IMR-90 (cell line): ENCODE data around the gene HUS1B. TPM values are rescaled to one million over a fixed set of nuclear protein-coding genes. Genes with fewer than 3 reads are reported as not detected.

Experiments
- ATAC-seq: fragments of 200-7000 bp; cut with Tn5 transposase; 2 replicates; pipeline ENCODE4 v1.9.1; 2020; ENCODE audit warnings: low read depth, mild to moderate bottlenecking, moderate library complexity
- BruUV-seq: library from RNA; stranded (reverse); fragments of 400-500 nt; replicated peaks from 2 replicates; lab custom pipeline; 2021; lab: Mats Ljungman, UMichigan
- CTCF ChIA-PET: fragments of 300-600 bp; formaldehyde crosslinking; extraction: SDS; loops from one replicate; lab custom pipeline; 2021; ENCODE audit warnings: antibody characterized with exemption; lab: Yijun Ruan, JAX
- POLR2A ChIA-PET: fragments of 300-600 bp; sonication (Branson Sonifier 250); formaldehyde crosslinking; loops from one replicate; lab custom pipeline; 2022; ENCODE audit warnings: antibody characterized with exemption; ENCODE audit not compliant: unreplicated experiment; lab: Charles Lee
- DNase-seq: peaks from one replicate; pipeline ENCODE4 v3.0.0; 2013
- H2AFZ ChIP-seq: replicated peaks from 2 replicates; pipeline ENCODE3; 2013; ENCODE audit warnings: low read length, mild to moderate bottlenecking; ENCODE audit not compliant: poor library complexity
- H2AK5ac ChIP-seq: 2 replicates; pipeline ENCODE4 v1.6.1; 2013; ENCODE audit warnings: low read depth, low read length, inconsistent platforms
- H2AK9ac ChIP-seq: replicated peaks from 2 replicates; pipeline ENCODE3; 2013; ENCODE audit warnings: mild to moderate bottlenecking, low read depth, low read length, moderate library complexity; ENCODE audit not compliant: poor library complexity
- H2BK120ac ChIP-seq: 2 replicates; pipeline ENCODE4 v1.6.1; 2013; ENCODE audit warnings: low read depth, low read length, inconsistent platforms
- H2BK15ac ChIP-seq: 3 replicates; pipeline ENCODE4 v1.6.1; 2013; ENCODE audit warnings: low read depth, low read length, inconsistent platforms
- H2BK20ac ChIP-seq: 2 replicates; pipeline ENCODE4 v1.6.1; 2013; ENCODE audit warnings: low read depth, mild to moderate bottlenecking, inconsistent platforms, low read length, moderate library complexity
- H2BK5ac ChIP-seq: 2 replicates; pipeline ENCODE4 v1.6.1; 2013; ENCODE audit warnings: mild to moderate bottlenecking, low read depth, low read length, inconsistent platforms; ENCODE audit not compliant: poor library complexity, severe bottlenecking
- H3K14ac ChIP-seq: replicated peaks from 2 replicates; pipeline ENCODE4 v1.6.1; 2013; ENCODE audit warnings: low read depth, low read length, inconsistent platforms
- H3K18ac ChIP-seq: 2 replicates; pipeline ENCODE4 v1.6.1; 2013; ENCODE audit warnings: low read depth, low read length, control low read depth
- H3K23ac ChIP-seq: 2 replicates; pipeline ENCODE4 v1.6.1; 2013; ENCODE audit warnings: low read depth, low read length, inconsistent platforms
- H3K27ac ChIP-seq: 2 replicates; pipeline ENCODE4 v1.5.1; 2013; ENCODE audit warnings: mild to moderate bottlenecking, control low read depth, low read length; ENCODE audit not compliant: insufficient read depth
- H3K27me3 ChIP-seq: 2 replicates; pipeline ENCODE4 v1.6.1; 2013; ENCODE audit warnings: low read length; ENCODE audit not compliant: control insufficient read depth, insufficient read depth
- H3K36me3 ChIP-seq: 2 replicates; pipeline ENCODE4 v1.6.1; 2013; ENCODE audit warnings: low read length, mixed read lengths; ENCODE audit not compliant: control insufficient read depth, insufficient read depth
- H3K4ac ChIP-seq: 2 replicates; pipeline ENCODE4 v1.6.1; 2013; ENCODE audit warnings: low read depth, low read length, inconsistent platforms
- H3K4me1 ChIP-seq: 2 replicates; pipeline ENCODE4 v1.6.1; 2013; ENCODE audit warnings: low read length, mixed read lengths; ENCODE audit not compliant: control insufficient read depth, insufficient read depth
- H3K4me2 ChIP-seq: 2 replicates; pipeline ENCODE4 v1.6.1; 2013; ENCODE audit warnings: low read depth, mild to moderate bottlenecking, control low read depth, low read length, moderate library complexity
- H3K4me3 ChIP-seq: 2 replicates; pipeline ENCODE4 v1.5.1; 2013; ENCODE audit warnings: low read depth, mild to moderate bottlenecking, control low read depth, low read length, moderate library complexity; ENCODE audit not compliant: insufficient read depth
- H3K56ac ChIP-seq: 2 replicates; pipeline ENCODE4 v1.6.1; 2013; ENCODE audit warnings: low read length, inconsistent platforms; ENCODE audit not compliant: insufficient read depth; ENCODE audit errors: extremely low read depth
- H3K79me1 ChIP-seq, 2 experiments: 2 replicates each; pipeline ENCODE4 v1.6.1; 2013; ENCODE audit warnings: low read length in 2 of 2, inconsistent platforms in 1 of 2, low read depth in 1 of 2
- H3K9ac ChIP-seq: 2 replicates; pipeline ENCODE4 v1.6.1; 2013; ENCODE audit warnings: low read depth, low read length, control low read depth
- H3K9me1 ChIP-seq: 2 replicates; pipeline ENCODE4 v1.6.1; 2013; ENCODE audit warnings: low read length, inconsistent platforms; ENCODE audit not compliant: insufficient read depth
- H3K9me3 ChIP-seq: 2 replicates; pipeline ENCODE4 v1.6.1; 2013; ENCODE audit warnings: low read length; ENCODE audit not compliant: control insufficient read depth, insufficient read depth
- H4K20me1 ChIP-seq: 2 replicates; pipeline ENCODE4 v1.6.1; 2013; ENCODE audit warnings: low read length, inconsistent platforms; ENCODE audit not compliant: insufficient read depth
- H4K5ac ChIP-seq: 2 replicates; pipeline ENCODE4 v1.6.1; 2013; ENCODE audit warnings: mild to moderate bottlenecking, low read depth, low read length, control low read depth
- H4K8ac ChIP-seq, 2 experiments: 2 replicates each; pipeline ENCODE4 v1.6.1; 2013; ENCODE audit warnings: low read depth in 2 of 2, low read length in 2 of 2, control low read depth in 1 of 2, inconsistent platforms in 1 of 2
- H4K91ac ChIP-seq: 2 replicates; pipeline ENCODE4 v1.6.1; 2013; ENCODE audit warnings: low read depth, low read length, inconsistent platforms; ENCODE audit not compliant: insufficient read depth
- BHLHE40 ChIP-seq: fragments of 150-350 bp; IDR thresholded peaks from 2 replicates; pipeline ENCODE4 v1.6.1; 2016; ENCODE audit warnings: mild to moderate bottlenecking, low read depth, low read length
- CHD1 ChIP-seq: IDR thresholded peaks from 2 replicates; pipeline ENCODE4 v1.6.1; 2012; ENCODE audit warnings: low read depth, low read length, improper control_type of control experiment
- MAFK ChIP-seq: IDR thresholded peaks from 2 replicates; pipeline ENCODE4 v1.6.1; 2012; ENCODE audit warnings: low read depth, low read length, improper control_type of control experiment
- MAZ ChIP-seq: IDR thresholded peaks from 2 replicates; pipeline ENCODE4 v1.6.1; 2012; ENCODE audit warnings: low read depth, mild to moderate bottlenecking, low read length, improper control_type of control experiment, moderate library complexity, borderline replicate concordance
- POLR2A ChIP-seq: IDR thresholded peaks from 2 replicates; pipeline ENCODE4 v1.6.1; 2012; ENCODE audit warnings: mild to moderate bottlenecking, low read depth, low read length
- RCOR1 ChIP-seq: IDR thresholded peaks from 2 replicates; pipeline ENCODE4 v1.6.1; 2012; ENCODE audit warnings: mild to moderate bottlenecking, low read length, improper control_type of control experiment; ENCODE audit not compliant: insufficient replicate concordance
- WGBS, 2 experiments: methylation state at CpG; one replicate each; pipeline versions ENCODE4 v1.1.5 to v1.1.7; 2013; ENCODE audit warnings: missing lambda C conversion rate in 2 of 2; ENCODE audit not compliant: insufficient read length in 1 of 2; ENCODE audit errors: extremely low coverage in 2 of 2; 5-methylcytosine and 5-hydroxymethylcytosine counted together
- dilution Hi-C: fragments of 300-500 bp; cut with HindIII; formaldehyde crosslinking; loops from one replicate; pipeline ENCODE4 v1.14.3; 2018; ENCODE audit warnings: low sequenced_read_pairs; ENCODE audit not compliant: unreplicated experiment
- in situ Hi-C: fragments of 300-500 bp; cut with MboI; formaldehyde crosslinking; loops from 3 replicates; pipeline ENCODE4 v1.14.3; 2019; ENCODE audit warnings: low sequenced_read_pairs, inconsistent platforms, mixed read lengths
- intact Hi-C: fragments of 100-400 bp; cut with micrococcal nuclease; formaldehyde crosslinking; loops from 2 replicates; pipeline ENCODE4 v1.10.0; 2022
- polyA plus RNA-seq, 3 experiments: library from polyadenylated mRNA; depleted of rRNA; stranded (reverse); fragments of >200 nt; gene quantifications; 2 replicates each; pipeline ENCODE4 v1.2.3, GENCODE V29; 2012; ENCODE audit warnings: low replicate concordance in 1 of 3
- total RNA-seq: library from RNA; depleted of rRNA; stranded (reverse); fragments of >200 nt; gene quantifications from 2 replicates; pipeline ENCODE4 v1.2.3, GENCODE V29; 2012

Gene HUS1B
- total and polyA plus RNA-seq, 2 of the 4 experiments (the other 2 are of a cell fraction) = 0.36 to 0.39 TPM

DNA sequence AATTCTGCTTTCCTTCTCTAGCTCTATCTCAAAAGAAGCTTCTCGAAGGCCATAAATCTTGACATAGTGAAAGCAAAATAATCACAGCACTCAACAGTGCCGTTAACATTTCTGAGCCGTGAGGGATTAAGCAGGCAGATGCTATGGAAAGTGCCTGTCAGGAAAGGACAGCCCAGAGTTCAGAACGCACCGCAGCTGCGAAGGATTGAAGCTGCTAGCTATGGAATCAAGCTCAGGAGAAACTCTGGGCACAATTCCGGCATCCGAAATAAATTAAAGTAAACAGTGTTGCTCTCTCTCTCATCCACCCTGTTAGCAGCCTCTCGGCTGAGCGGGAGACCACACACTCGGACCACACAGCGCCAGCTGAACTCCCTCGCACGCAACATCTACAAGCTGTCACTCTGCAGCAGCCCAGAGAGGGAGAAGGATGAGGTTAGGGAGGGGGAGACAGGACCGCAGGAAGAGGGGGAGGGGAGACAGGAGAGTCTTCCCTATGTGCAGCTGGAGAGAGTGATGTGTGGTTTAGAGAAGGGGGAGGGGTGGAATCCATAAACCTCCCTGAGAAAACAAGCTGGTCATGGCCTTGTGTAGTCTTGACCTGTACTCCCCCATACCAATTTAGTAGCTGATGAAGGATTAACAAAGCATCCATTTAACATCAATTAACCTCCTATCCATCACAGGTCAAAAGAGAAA lies 27.0 kb upstream of the HUS1B start:
- Histone ChIP-seq H3K4me2 (peak overlapping the region; percentile 51), H4K5ac (no peak overlapping the region), H3K27ac (peak overlapping the region; percentile 3; the same call in 1 of the 2 replicates), H2AK9ac (peak overlapping the region; percentile 29), H3K9me3 (no peaks in the 10 kb centered on the region), H3K9me1 (peaks cover 13% of the 10 kb centered on the region), H2AK5ac (no peak overlapping the region), H3K79me1 (peaks cover 41 to 71% of the 10 kb centered on the region in 2 experiments), H2BK20ac (peak overlapping the region; percentile 32; the same call in 1 of the 2 replicates), H4K91ac (peak overlapping the region; percentile 5; the same call in 1 of the 2 replicates), H3K27me3 (no peaks in the 10 kb centered on the region), H3K36me3 (no peaks in the 10 kb centered on the region), H2BK15ac (no peak overlapping the region), H3K4ac (peak overlapping the region; percentile 2; the same call in 1 of the 2 replicates), H3K4me3 (peak overlapping the region; percentile 7), H3K9ac (no peak overlapping the region; the same call in 1 of the 2 replicates), H2BK5ac (peak overlapping the region; percentile 30), H3K23ac (peak overlapping the region; percentile 2; the same call in 1 of the 2 replicates), H4K20me1 (peaks cover 15% of the 10 kb centered on the region; the same call in 1 of the 2 replicates), H2AFZ (peak overlapping the region; percentile 38), H3K18ac (no peak overlapping the region), H3K14ac (no peak overlapping the region), H3K4me1 (peaks cover 17% of the 10 kb centered on the region), H4K8ac (peak overlapping the region in 1 of 2 experiments; percentile 43; a peak in 2 of 4 replicates), H2BK120ac (peak overlapping the region; percentile 2), H3K56ac (peak overlapping the region; percentile 2; the same call in 1 of the 2 replicates)
- dilution Hi-C loops = no loop called here
- ATAC-seq (peak; percentile 73), DNase-seq (peak; percentile 88)
- intact Hi-C loops = loop anchor here (5.0 kb wide), 1 partner anchor 57 kb away; no protein-coding TSS in a partner anchor
- CTCF ChIA-PET = interaction anchor here (0.6 to 1.6 kb wide), 5 partner anchors 20 to 286 kb away, joined by 3 to 6 read pairs (median 4); no protein-coding TSS in a partner anchor
- TF ChIP-seq MAZ (peak; percentile 16; the same call in 1 of the 2 replicates), BHLHE40 (0 out of 2 replicates have a peak, but pooled peaks have one; percentile 5), MAFK (no peak), CHD1 (no peak), RCOR1 (no peak), POLR2A (no peak; the same call in 1 of the 2 replicates)
- BruUV-seq = no TSS peak
- WGBS, 2 experiments = 0% methylated on average over 2 of the region's 15 CpGs; no CpG with 5 or more reads in 1 of the 2 experiments
- in situ Hi-C loops = no loop called here
- POLR2A ChIA-PET = interaction anchor here (0.5 to 1.1 kb wide), 2 partner anchors 9 to 707 kb away, joined by 4 to 5 read pairs; no protein-coding TSS in a partner anchor
